Measurements from ENCODE around the gene MRPS21. TPM values are rescaled to one million over a fixed set of nuclear protein-coding genes. Genes with fewer than 3 reads are reported as not detected.
"Not testable (repeated sequence)": the region's sequence is repeated elsewhere in the genome, so short reads cannot be mapped to it uniquely, and the experiment has no call there.

The MRPS21 gene
- total RNA-seq, 1 donor from 2014 or later: 64.5 TPM

- intact Hi-C loops (cut with micrococcal nuclease): no loop called here
These were observed 13.4 kb upstream of the MRPS21 start for GRCh38 chr1:150280138-150280707.

GRCh38 chr1:150281221-150281757 is 12.4 kb upstream of the MRPS21 start:
- intact Hi-C loops (cut with micrococcal nuclease): loop anchor here (1.0 kb wide), 2 partner anchors 25 to 45 kb away; partner anchors contain the start of gene ANP32E

GRCh38 chr1:150281758-150282557 is 11.7 kb upstream of the MRPS21 start, which contains the start of gene CIART:
CIART (plus strand) TSS chr1:150282554; CDS start chr1:150283268, 714 bp downstream.
- intact Hi-C loops (cut with micrococcal nuclease): loop anchor here (1.0 kb wide), 4 partner anchors 11 to 46 kb away; partner anchors contain the start of genes ANP32E, APH1A and MRPS21

GRCh38 chr1:150282558-150282958 is 11.1 kb upstream of the MRPS21 start:
- intact Hi-C loops (cut with micrococcal nuclease): loop anchor here (1.0 kb wide), 2 partner anchors 11 to 13 kb away; partner anchors contain the start of genes APH1A and MRPS21

GRCh38 chr1:150283260-150283659 is 10.4 kb upstream of the MRPS21 start:
- intact Hi-C loops (cut with micrococcal nuclease): no loop called here

GRCh38 chr1:150288382-150288781 is 5.3 kb upstream of the MRPS21 start:
- intact Hi-C loops (cut with micrococcal nuclease): no loop called here

GRCh38 chr1:150288822-150289221 is 4.8 kb upstream of the MRPS21 start:
- intact Hi-C loops (cut with micrococcal nuclease): no loop called here

GRCh38 chr1:150295476-150295875 is 1.8 kb downstream of the MRPS21 start:
- intact Hi-C loops (cut with micrococcal nuclease): no loop called here

- intact Hi-C loops (cut with micrococcal nuclease): no loop called here
These were observed 6.1 kb downstream of the MRPS21 start for GRCh38 chr1:150299716-150300115.

GRCh38 chr1:150302338-150302737 is 8.7 kb downstream of the MRPS21 start:
- intact Hi-C loops (cut with micrococcal nuclease): no loop called here

GRCh38 chr1:150302902-150303301 is 9.2 kb downstream of the MRPS21 start:
- intact Hi-C loops (cut with micrococcal nuclease): no loop called here

GRCh38 chr1:150308585-150308984 is 14.9 kb downstream of the MRPS21 start:
- intact Hi-C loops (cut with micrococcal nuclease): not testable (repeated sequence)

GRCh38 chr1:150309758-150310508 is 16.3 kb downstream of the MRPS21 start:
- intact Hi-C loops (cut with micrococcal nuclease): no loop called here

GRCh38 chr1:150311762-150312161 is 18.1 kb downstream of the MRPS21 start:
- intact Hi-C loops (cut with micrococcal nuclease): no loop called here

GRCh38 chr1:150314691-150315090 is 21.0 kb downstream of the MRPS21 start:
- intact Hi-C loops (cut with micrococcal nuclease): not testable (repeated sequence)

GRCh38 chr1:150320667-150320978 is 27.0 kb downstream of the MRPS21 start:
- intact Hi-C loops (cut with micrococcal nuclease): no loop called here

GRCh38 chr1:150321826-150322166 is 28.1 kb downstream of the MRPS21 start:
- intact Hi-C loops (cut with micrococcal nuclease): loop anchor here (1.0 kb wide), 7 partner anchors 28 to 166 kb away; partner anchors contain the start of genes ANP32E, APH1A, MRPS21 and RPRD2

GRCh38 chr1:150322310-150322709 is 28.6 kb downstream of the MRPS21 start:
- intact Hi-C loops (cut with micrococcal nuclease): no loop called here

GRCh38 chr1:150332651-150333290 is 39.1 kb downstream of the MRPS21 start:
- intact Hi-C loops (cut with micrococcal nuclease): no loop called here

- intact Hi-C loops (cut with micrococcal nuclease): no loop called here
These were observed 52.7 kb downstream of the MRPS21 start for GRCh38 chr1:150346316-150346715.

- intact Hi-C loops (cut with micrococcal nuclease): no loop called here
These were observed 59.2 kb downstream of the MRPS21 start for GRCh38 chr1:150352866-150353265.

Data from T-helper 1 cell treated with Interleukin-12 subunit alpha and Interleukin-12 subunit beta and Interleukin-4 antibody, amounts not matched to agents 30 ng/mL and 1 ng/mL, for 36 hours (primary cell).